Upper lobe of left lung (tissue), 6 donors: ENCODE results near the gene SYTL1. TPM values are rescaled to one million over a fixed set of nuclear protein-coding genes. Genes with fewer than 3 reads are reported as not detected.

Source experiments
- ATAC-seq, 2 donors: fragments of 200-7000 bp; cut with Tn5 transposase; one replicate each; pipeline ENCODE4 v1.9.1; 2022; ENCODE audit warnings: mild to moderate bottlenecking in 2 of 2, moderate library complexity in 2 of 2; ENCODE audit not compliant: low FRiP score in 2 of 2
- DNase-seq, 2 donors: peaks; one replicate each; pipeline ENCODE4 v3.0.0-alpha.2; 2019 to 2020
- H3K27ac ChIP-seq, 4 donors: fragments of 200-600 bp; sonication (generic); one replicate each; pipeline ENCODE4 v1.5.1; 2016 to 2019
- H3K27me3 ChIP-seq, 4 donors: fragments of 200-600 bp; sonication (generic); one replicate each; pipeline ENCODE4 v1.5.1; 2017 to 2019
- H3K36me3 ChIP-seq, 4 donors: fragments of 200-600 bp; sonication (generic); one replicate each; pipeline ENCODE4 v1.5.1; 2016 to 2019
- H3K4me1 ChIP-seq, 4 donors: fragments of 200-600 bp; sonication (generic); one replicate each; pipeline ENCODE4 v1.5.1; 2018 to 2019
- H3K4me3 ChIP-seq, 4 donors: fragments of 200-600 bp; sonication (generic); one replicate each; pipeline ENCODE4 v1.5.1; 2017 to 2019; ENCODE audit warnings: mild to moderate bottlenecking in 2 of 4, moderate library complexity in 1 of 4
- H3K9me3 ChIP-seq, 4 donors: fragments of 200-600 bp; sonication (generic); one replicate each; pipeline ENCODE4 v1.5.1; 2018 to 2019
- EP300 ChIP-seq, 4 donors: sonication (generic); formaldehyde crosslinking; IDR thresholded peaks; one replicate each; pipeline ENCODE4 v1.5.1; 2017; ENCODE audit warnings: antibody characterized with exemption in 4 of 4, control low read depth in 2 of 4
- POLR2A ChIP-seq, 4 donors: fragments of 450-650 bp; IDR thresholded peaks; one replicate each; pipeline ENCODE4 v1.5.1; 2016 to 2017; ENCODE audit warnings: antibody characterized with exemption in 4 of 4, mild to moderate bottlenecking in 2 of 4
- POLR2AphosphoS5 ChIP-seq, 2 donors: sonication (generic); formaldehyde crosslinking; IDR thresholded peaks; one replicate each; pipeline ENCODE4 v1.5.1; 2017; ENCODE audit warnings: antibody characterized with exemption in 2 of 2
- WGBS, 2 donors: methylation state at CpG; one replicate each; pipeline ENCODE4 v1.1.5; 2017 to 2018; 5-methylcytosine and 5-hydroxymethylcytosine counted together
- total RNA-seq, 6 donors: library from RNA; depleted of rRNA in 4 of 6; stranded (reverse); fragments of >200 nt in 4 of 6; gene quantifications; one replicate each; pipeline versions ENCODE4 v1.1.0 to v1.2.1, GENCODE V29; 2016 to 2021
- TF ChIP-seq, protein P1 (sequence below), 6 experiments: fragments of 450-650 bp in 4 of 6; fragments of 200-600 bp in 2 of 6; sonication (generic) in 2 of 6; IDR thresholded peaks; one replicate each; pipeline ENCODE4 v1.5.1; 2016 to 2019; ENCODE audit warnings: antibody characterized with exemption in 6 of 6
- donor health status: DM: no; HTN: no; CAD: no; lungs with moderate emphysema.
- donor health status: DM: no; HTN: yes; CAD: no; lungs with severe emphysema.

The SYTL1 gene
- total RNA-seq, 6 donors from 2014 or later, result 28.7 to 74.4 (median 44.1) TPM

DNA sequence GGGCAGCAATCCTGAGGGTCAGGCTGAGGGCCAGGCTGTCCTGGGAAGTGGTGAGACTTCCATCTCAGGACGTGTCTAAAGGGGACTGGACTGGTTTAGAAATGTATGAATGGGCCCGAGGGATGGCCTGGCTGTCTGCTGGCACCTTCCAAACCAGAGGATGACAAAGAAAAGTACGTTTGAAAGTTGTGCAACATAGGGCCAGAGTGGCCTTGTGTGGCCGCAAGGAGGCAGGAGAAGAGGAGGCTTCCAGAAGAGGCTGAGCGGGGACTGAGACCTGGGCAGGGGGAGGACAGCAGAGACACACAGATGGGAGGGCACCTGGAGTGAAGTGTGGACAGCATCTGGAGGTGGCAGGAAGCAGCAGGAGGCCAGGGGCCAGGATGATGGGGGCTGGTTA is 2.6 kb upstream of the SYTL1 start:
- Histone ChIP-seq H3K36me3 (peaks cover 4 to 36% (median 30%) of the 10 kb centered on the region in 4 donors), H3K4me1 (peaks cover 5 to 33% (median 23%) of the 10 kb centered on the region in 4 donors), H3K4me3 (no peak overlapping the region), H3K9me3 (no peaks in the 10 kb centered on the region), H3K27ac (no peak overlapping the region), H3K27me3 (no peaks in the 10 kb centered on the region)
- no peak for DNase-seq
- WGBS, 2 donors, result 55 to 56% methylated on average over 5 of the region's 5 CpGs
- TF ChIP-seq, protein P1, sequence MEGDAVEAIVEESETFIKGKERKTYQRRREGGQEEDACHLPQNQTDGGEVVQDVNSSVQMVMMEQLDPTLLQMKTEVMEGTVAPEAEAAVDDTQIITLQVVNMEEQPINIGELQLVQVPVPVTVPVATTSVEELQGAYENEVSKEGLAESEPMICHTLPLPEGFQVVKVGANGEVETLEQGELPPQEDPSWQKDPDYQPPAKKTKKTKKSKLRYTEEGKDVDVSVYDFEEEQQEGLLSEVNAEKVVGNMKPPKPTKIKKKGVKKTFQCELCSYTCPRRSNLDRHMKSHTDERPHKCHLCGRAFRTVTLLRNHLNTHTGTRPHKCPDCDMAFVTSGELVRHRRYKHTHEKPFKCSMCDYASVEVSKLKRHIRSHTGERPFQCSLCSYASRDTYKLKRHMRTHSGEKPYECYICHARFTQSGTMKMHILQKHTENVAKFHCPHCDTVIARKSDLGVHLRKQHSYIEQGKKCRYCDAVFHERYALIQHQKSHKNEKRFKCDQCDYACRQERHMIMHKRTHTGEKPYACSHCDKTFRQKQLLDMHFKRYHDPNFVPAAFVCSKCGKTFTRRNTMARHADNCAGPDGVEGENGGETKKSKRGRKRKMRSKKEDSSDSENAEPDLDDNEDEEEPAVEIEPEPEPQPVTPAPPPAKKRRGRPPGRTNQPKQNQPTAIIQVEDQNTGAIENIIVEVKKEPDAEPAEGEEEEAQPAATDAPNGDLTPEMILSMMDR (IDR thresholded peaks at IDR 0.05), result no peak
- TF ChIP-seq EP300 (IDR thresholded peaks at IDR 0.05) (no peak), POLR2A (IDR thresholded peaks at IDR 0.05) (no peak), POLR2AphosphoS5 (IDR thresholded peaks at IDR 0.05) (no peak)
- ATAC-seq, result no peak

GRCh38 chr1:27342391-27342777 is 562 bp downstream of the SYTL1 start:
- H3K9me3 ChIP-seq, result no peaks in the 10 kb centered on the region
- TF ChIP-seq EP300 (IDR thresholded peaks at IDR 0.05), result no peak
- TF ChIP-seq POLR2AphosphoS5 (IDR thresholded peaks at IDR 0.05), result no peak
- TF ChIP-seq, protein P1 (IDR thresholded peaks at IDR 0.05), result no peak
- no peak for TF ChIP-seq POLR2A (IDR thresholded peaks at IDR 0.05)
- peaks cover 0 to 4% (median under 1%) of the 10 kb centered on the region in 4 donors for H3K36me3 ChIP-seq
- ATAC-seq (peak; percentile 18 to 34), DNase-seq (no peak)
- H3K27ac ChIP-seq, result peak overlapping the region; percentile 68 to 91 (median 89)
- H3K4me3 ChIP-seq, result peak overlapping the region; percentile 35 to 57 (median 47)
- WGBS, 2 donors, result 39 to 100% methylated on average over 2 to 8 of the region's 8 CpGs
- H3K27me3 ChIP-seq, result no peaks in the 10 kb centered on the region
- H3K4me1 ChIP-seq, result peaks cover 5 to 33% (median 24%) of the 10 kb centered on the region in 4 donors

DNA sequence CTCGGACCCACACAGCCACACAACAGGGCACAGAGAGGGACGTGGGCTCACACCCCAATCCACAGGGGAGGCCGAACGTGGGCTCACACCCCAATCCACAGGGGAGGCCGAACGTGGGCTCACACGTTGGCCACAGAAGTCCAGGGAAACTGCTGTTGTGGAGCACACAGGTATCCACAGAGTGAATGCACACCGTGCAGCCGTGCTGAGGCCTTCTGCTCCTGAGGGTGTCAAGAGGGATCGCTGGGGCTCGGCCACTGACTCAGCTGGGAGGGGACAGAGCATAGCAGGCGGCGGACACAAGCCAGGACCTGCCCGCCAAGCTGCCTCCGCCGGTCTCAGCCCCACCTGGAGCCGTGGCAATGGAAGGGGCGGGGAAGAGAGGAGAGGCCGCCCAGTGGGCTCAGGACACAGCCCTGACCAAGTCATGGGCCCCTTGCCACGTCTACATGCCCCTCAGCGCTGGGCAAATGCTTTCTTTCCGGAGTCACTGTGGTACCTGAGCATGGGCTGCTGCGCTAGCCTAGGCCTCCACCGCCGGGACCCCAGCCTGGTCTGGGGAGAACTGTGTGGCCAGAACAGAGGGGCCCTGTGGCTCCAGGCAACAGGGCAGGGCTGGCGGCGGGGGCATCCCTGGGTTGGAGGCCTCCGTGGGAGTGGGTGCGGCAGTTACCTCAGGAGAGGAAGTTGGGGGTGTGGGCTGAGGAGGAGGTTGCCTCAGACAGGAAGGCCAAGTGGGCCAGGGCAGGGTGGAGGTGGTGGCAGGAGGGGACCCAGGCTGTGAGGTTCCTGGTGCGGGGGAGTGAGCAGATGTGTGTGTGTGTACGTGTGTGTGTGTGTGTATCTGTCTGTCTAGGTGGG is 1.2 kb downstream of the SYTL1 start:
- H3K27ac ChIP-seq, result peak overlapping the region; percentile 68 to 91 (median 89)
- DNase-seq (peak; percentile 83 to 87), ATAC-seq (peak; percentile 49 to 72)
- peaks cover 0 to 3% (median 0%) of the 10 kb centered on the region in 4 donors for H3K36me3 ChIP-seq
- no peaks in the 10 kb centered on the region for H3K9me3 ChIP-seq
- no peaks in the 10 kb centered on the region for H3K27me3 ChIP-seq
- TF ChIP-seq EP300 (IDR thresholded peaks at IDR 0.05) (no peak), POLR2A (IDR thresholded peaks at IDR 0.05) (peak in 2 of 4 donors; percentile 3 to 42), POLR2AphosphoS5 (IDR thresholded peaks at IDR 0.05) (peak; percentile 13 to 41)
- WGBS, 2 donors, result 38 to 41% methylated on average over 18 to 23 of the region's 31 CpGs
- H3K4me1 ChIP-seq, result peaks cover 5 to 33% (median 24%) of the 10 kb centered on the region in 4 donors
- H3K4me3 ChIP-seq, result peak overlapping the region; percentile 35 to 57 (median 47)

- Histone ChIP-seq H3K4me1 (peaks cover 5 to 35% (median 25%) of the 10 kb centered on the region in 4 donors), H3K4me3 (peak overlapping the region in 3 of 4 donors; percentile 40 to 57 (median 54)), H3K27ac (peak overlapping the region; percentile 68 to 91 (median 89)), H3K27me3 (no peaks in the 10 kb centered on the region), H3K36me3 (peaks cover 0 to 1% (median 0%) of the 10 kb centered on the region in 4 donors), H3K9me3 (no peaks in the 10 kb centered on the region)
- TF ChIP-seq EP300 (IDR thresholded peaks at IDR 0.05), result no peak
- no peak for TF ChIP-seq POLR2A (IDR thresholded peaks at IDR 0.05)
- TF ChIP-seq, protein P1 (IDR thresholded peaks at IDR 0.05), result no peak
- TF ChIP-seq POLR2AphosphoS5 (IDR thresholded peaks at IDR 0.05), result no peak
- ATAC-seq (no peak), DNase-seq (no peak)
- 46 to 51% methylated on average over 5 of the region's 5 CpGs for WGBS, 2 donors
Observed at GRCh38 chr1:27343639-27344025, 1.8 kb downstream of the SYTL1 start.

DNA sequence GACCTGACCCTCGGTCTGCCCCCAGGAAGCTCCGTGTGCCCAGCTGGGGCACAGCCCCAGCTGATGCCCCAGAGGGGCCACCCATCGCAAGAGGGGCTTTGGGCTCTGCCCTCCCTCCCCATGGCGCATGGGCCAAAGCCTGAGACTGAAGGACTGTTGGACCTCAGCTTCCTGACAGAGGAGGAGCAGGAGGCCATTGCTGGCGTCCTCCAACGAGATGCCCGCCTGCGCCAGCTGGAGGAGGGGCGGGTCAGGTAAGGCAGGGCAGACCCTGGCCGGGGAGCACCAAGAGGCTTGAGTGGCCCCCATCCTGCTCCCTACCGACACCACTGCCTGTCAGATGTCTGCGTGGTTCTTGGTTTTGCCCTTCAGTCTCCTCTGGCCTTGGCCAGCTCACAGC is 3.5 kb downstream of the SYTL1 start:
- WGBS, 2 donors, result 88 to 90% methylated on average over 11 to 12 of the region's 12 CpGs
- TF ChIP-seq EP300 (IDR thresholded peaks at IDR 0.05), result no peak
- no peak for TF ChIP-seq POLR2AphosphoS5 (IDR thresholded peaks at IDR 0.05)
- TF ChIP-seq, protein P1 (IDR thresholded peaks at IDR 0.05), result no peak
- TF ChIP-seq POLR2A (IDR thresholded peaks at IDR 0.05), result no peak
- Histone ChIP-seq H3K9me3 (no peaks in the 10 kb centered on the region), H3K4me1 (peaks cover 17 to 50% (median 42%) of the 10 kb centered on the region in 4 donors), H3K27me3 (no peaks in the 10 kb centered on the region), H3K27ac (no peak overlapping the region), H3K4me3 (no peak overlapping the region), H3K36me3 (peaks cover 0 to 2% (median 0%) of the 10 kb centered on the region in 4 donors)
- no peak for ATAC-seq
- DNase-seq, result peak in 1 of 2 donors; percentile 73
